Measurements from ENCODE around the gene ENPEP. TPM values are rescaled to one million over a fixed set of nuclear protein-coding genes. Genes with fewer than 3 reads are reported as not detected.
"Not testable (repeated sequence)": the region's sequence is repeated elsewhere in the genome, so short reads cannot be mapped to it uniquely, and the experiment has no call there.

Gene ENPEP, protein sequence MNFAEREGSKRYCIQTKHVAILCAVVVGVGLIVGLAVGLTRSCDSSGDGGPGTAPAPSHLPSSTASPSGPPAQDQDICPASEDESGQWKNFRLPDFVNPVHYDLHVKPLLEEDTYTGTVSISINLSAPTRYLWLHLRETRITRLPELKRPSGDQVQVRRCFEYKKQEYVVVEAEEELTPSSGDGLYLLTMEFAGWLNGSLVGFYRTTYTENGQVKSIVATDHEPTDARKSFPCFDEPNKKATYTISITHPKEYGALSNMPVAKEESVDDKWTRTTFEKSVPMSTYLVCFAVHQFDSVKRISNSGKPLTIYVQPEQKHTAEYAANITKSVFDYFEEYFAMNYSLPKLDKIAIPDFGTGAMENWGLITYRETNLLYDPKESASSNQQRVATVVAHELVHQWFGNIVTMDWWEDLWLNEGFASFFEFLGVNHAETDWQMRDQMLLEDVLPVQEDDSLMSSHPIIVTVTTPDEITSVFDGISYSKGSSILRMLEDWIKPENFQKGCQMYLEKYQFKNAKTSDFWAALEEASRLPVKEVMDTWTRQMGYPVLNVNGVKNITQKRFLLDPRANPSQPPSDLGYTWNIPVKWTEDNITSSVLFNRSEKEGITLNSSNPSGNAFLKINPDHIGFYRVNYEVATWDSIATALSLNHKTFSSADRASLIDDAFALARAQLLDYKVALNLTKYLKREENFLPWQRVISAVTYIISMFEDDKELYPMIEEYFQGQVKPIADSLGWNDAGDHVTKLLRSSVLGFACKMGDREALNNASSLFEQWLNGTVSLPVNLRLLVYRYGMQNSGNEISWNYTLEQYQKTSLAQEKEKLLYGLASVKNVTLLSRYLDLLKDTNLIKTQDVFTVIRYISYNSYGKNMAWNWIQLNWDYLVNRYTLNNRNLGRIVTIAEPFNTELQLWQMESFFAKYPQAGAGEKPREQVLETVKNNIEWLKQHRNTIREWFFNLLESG
- 10 to 100 TPM in 2 of 6 donors, 1 to 10 TPM in 3, under 1 TPM in 1; 0.49 to 10.6 (median 6.1) TPM for total RNA-seq

GRCh38 chr4:110475881-110476818 is at the start of gene ENPEP:
Gene ENPEP (plus strand): TSS chr4:110476155. CDS start chr4:110476415, 260 bp downstream.
- Histone ChIP-seq H3K4me3 (peak within 1 kb of the TSS; percentile 1 to 44 (median 28)), H3K36me3 (no peaks in the 10 kb centered on the region), H3K9me3 (no peaks in the 10 kb centered on the region), H3K27me3 (no peaks in the 10 kb centered on the region), H3K27ac (peak within 1 kb of the TSS in 3 of 4 donors; percentile 1 to 77 (median 6)), H3K4me1 (peaks cover 0 to 8% (median 0%) of the 10 kb centered on the region in 4 donors)
- 54 to 55% methylated on average over 38 to 39 of the region's 39 CpGs for WGBS, 2 donors
- DNase-seq (peak in 1 of 2 donors; percentile 86), ATAC-seq (ENCODE audit: low FRiP score in 2 of 2) (peak in 1 of 2 donors; percentile 69)
- no peak for TF ChIP-seq EP300 (IDR thresholded peaks at IDR 0.05)
- TF ChIP-seq POLR2A (IDR thresholded peaks at IDR 0.05): no peak
- no peak for TF ChIP-seq CTCF (IDR thresholded peaks at IDR 0.05)
- TF ChIP-seq POLR2AphosphoS5 (IDR thresholded peaks at IDR 0.05): no peak

DNA sequence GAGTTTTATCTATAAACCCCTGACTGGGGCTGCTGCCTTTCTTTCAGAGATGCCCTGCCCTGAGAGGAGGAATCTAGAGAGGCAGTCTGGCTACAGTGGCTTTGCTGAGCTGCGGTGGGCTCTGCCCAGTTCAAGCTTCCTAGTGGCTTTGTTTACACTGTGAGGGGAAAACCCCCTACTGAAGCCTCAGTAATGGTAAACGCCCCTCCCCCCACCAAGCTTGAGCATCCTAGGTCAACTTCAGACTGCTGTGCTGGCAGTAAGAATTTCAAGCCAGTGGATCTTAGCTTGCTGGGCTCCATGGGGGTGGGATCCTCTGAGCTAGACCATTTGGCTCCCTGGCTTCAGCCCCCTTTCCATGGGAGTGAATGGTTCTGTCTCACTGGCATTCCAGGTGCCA is 44.1 kb upstream of the ENPEP start:
- not testable (repeated sequence) for ATAC-seq (ENCODE audit: low FRiP score in 2 of 2); H3K9me3 ChIP-seq; H3K27me3 ChIP-seq; DNase-seq; H3K4me3 ChIP-seq; H3K4me1 ChIP-seq; H3K27ac ChIP-seq; H3K36me3 ChIP-seq
- WGBS, 2 donors: 65% methylated on average over 2 of the region's 2 CpGs; no CpG with 5 or more reads in 1 of the 2 donors

- not testable (repeated sequence) for H3K9me3 ChIP-seq; H3K27ac ChIP-seq; DNase-seq; H3K4me3 ChIP-seq; H3K27me3 ChIP-seq; ATAC-seq (ENCODE audit: low FRiP score in 2 of 2); H3K4me1 ChIP-seq; H3K36me3 ChIP-seq
- WGBS, 2 donors: 60 to 69% methylated on average over 3 of the region's 3 CpGs
Observed at GRCh38 chr4:110437292-110437691, 38.7 kb upstream of the ENPEP start.

GRCh38 chr4:110439209-110439608 is 36.7 kb upstream of the ENPEP start:
- WGBS, 2 donors: 79 to 100% methylated on average over 1 of the region's 1 CpG
- H3K4me1 ChIP-seq; H3K27ac ChIP-seq; H3K9me3 ChIP-seq; H3K4me3 ChIP-seq; H3K36me3 ChIP-seq; H3K27me3 ChIP-seq; ATAC-seq (ENCODE audit: low FRiP score in 2 of 2); DNase-seq: not testable (repeated sequence)

- 76 to 79% methylated on average over 2 of the region's 2 CpGs for WGBS, 2 donors
- no peak overlapping the region for H3K27ac ChIP-seq
- no peaks in the 10 kb centered on the region for H3K36me3 ChIP-seq
- no peak overlapping the region for H3K4me3 ChIP-seq
- H3K4me1 ChIP-seq: no peaks in the 10 kb centered on the region
- ATAC-seq (ENCODE audit: low FRiP score in 2 of 2) (no peak), DNase-seq (no peak)
- H3K9me3 ChIP-seq: no peaks in the 10 kb centered on the region
- H3K27me3 ChIP-seq: no peaks in the 10 kb centered on the region
- TF ChIP-seq CTCF (IDR thresholded peaks at IDR 0.05) (no peak), EP300 (IDR thresholded peaks at IDR 0.05) (no peak), POLR2A (IDR thresholded peaks at IDR 0.05) (no peak), POLR2AphosphoS5 (IDR thresholded peaks at IDR 0.05) (no peak)
Observed at GRCh38 chr4:110442309-110442708, 33.6 kb upstream of the ENPEP start.

All from upper lobe of left lung (tissue), 6 donors.